Activated CD4-positive, alpha-beta T cell treated with anti-CD3 and anti-CD28 coated beads, Interleukin-2, amount 10 ng/mL, durations not matched to agents 24 days and 14 days (primary cell): ENCODE measurements around the gene GFM1. TPM values are rescaled to one million over a fixed set of nuclear protein-coding genes. Genes with fewer than 3 reads are reported as not detected.

ENCODE experiments used
- DNase-seq: peaks from one replicate; pipeline ENCODE4 v3.0.0; 2022
- H3K27ac Mint-ChIP-seq: one replicate; pipeline ENCODE4 v1.8.0; 2022; ENCODE audit warnings: mild to moderate bottlenecking, mixed read lengths
- H3K27me3 Mint-ChIP-seq: one replicate; pipeline ENCODE4 v1.8.0; 2022; ENCODE audit warnings: mixed read lengths
- H3K36me3 Mint-ChIP-seq: one replicate; pipeline ENCODE4 v1.8.0; 2022; ENCODE audit warnings: low read depth, mild to moderate bottlenecking, mixed read lengths
- H3K4me1 Mint-ChIP-seq: one replicate; pipeline ENCODE4 v1.8.0; 2021; ENCODE audit warnings: mixed read lengths
- H3K4me3 Mint-ChIP-seq: one replicate; pipeline ENCODE4 v1.8.0; 2022; ENCODE audit warnings: mild to moderate bottlenecking, moderate library complexity, mixed read lengths
- H3K9me3 Mint-ChIP-seq: one replicate; pipeline ENCODE4 v1.8.0; 2021; ENCODE audit warnings: mixed read lengths
- intact Hi-C: fragments of 100-400 bp; cut with micrococcal nuclease; formaldehyde crosslinking; loops from one replicate; pipeline ENCODE4 v1.15.1; 2023
- total RNA-seq: library from RNA; stranded (reverse); gene quantifications from 2 replicates; pipeline ENCODE4 v1.2.3, GENCODE V29; 2022

The GFM1 gene
- total RNA-seq, 1 donor from 2014 or later = 73.4 TPM

DNA sequence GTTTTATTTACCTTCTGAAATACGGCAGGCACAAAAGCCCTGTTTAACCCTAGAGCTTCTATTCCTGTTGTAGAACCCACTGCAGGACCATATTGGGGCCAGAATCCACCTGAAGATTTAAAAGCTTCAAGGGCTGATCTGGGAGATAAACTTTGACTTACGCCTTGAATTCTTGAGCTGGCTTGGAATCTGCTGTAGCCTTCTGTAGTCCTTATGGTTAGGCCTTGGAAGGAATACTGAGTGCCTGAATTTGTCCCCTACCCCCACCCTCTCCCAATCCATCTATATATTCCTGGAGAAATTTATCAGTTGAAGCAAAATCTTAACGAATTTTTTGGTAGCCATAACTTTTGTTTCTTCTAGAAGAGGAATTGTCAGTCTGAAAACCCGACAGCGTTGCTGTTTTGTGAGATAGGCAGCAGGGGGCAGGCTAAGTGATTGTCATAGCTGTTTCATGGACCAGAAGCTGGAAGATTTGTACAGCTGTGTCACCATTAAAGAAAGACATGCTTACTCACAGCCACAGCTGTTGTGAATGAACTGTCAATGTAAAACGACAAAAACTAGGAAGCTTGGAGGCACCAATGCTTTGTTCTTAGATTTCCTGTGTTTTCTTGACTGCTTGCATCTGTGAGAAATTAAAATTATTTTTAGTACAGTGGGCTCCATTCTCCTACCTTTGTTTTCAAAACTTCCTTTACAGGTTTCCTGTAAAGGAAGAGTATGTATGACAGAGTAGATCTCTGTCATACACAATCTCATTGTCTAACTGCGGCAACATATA lies 15.3 kb downstream of the GFM1 start:
- H3K27me3 Mint-ChIP-seq = no peaks in the 10 kb centered on the region
- no peak overlapping the region for H3K4me3 Mint-ChIP-seq
- peak; percentile 86 for DNase-seq
- intact Hi-C loops = loop anchor here (1.0 kb wide), 1 partner anchor 132 kb away; no protein-coding TSS in a partner anchor
- no peaks in the 10 kb centered on the region for H3K9me3 Mint-ChIP-seq
- H3K36me3 Mint-ChIP-seq = peaks cover 48% of the 10 kb centered on the region
- peaks cover 6% of the 10 kb centered on the region for H3K4me1 Mint-ChIP-seq
- H3K27ac Mint-ChIP-seq = no peak overlapping the region

DNA sequence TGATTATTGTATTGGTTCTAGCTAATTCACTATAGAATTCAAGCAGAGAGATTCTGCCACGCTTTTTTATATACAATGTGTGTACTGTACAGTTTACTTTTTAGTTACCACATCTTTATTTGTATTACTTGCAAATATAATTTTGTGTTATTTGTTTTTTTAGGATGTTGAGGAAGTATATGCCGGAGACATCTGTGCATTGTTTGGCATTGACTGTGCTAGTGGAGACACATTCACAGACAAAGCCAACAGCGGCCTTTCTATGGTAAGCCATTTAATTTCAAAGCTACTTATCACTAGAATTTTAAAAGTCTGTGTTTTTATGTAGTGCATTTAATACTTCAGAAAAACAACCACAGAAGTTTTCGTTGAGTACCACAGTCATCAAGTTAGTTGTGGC lies 16.4 kb downstream of the GFM1 start:
- DNase-seq = no peak
- Mint-ChIP-seq H3K27ac (no peak overlapping the region), H3K27me3 (no peaks in the 10 kb centered on the region), H3K4me1 (peaks cover 6% of the 10 kb centered on the region), H3K4me3 (no peak overlapping the region), H3K36me3 (peaks cover 53% of the 10 kb centered on the region), H3K9me3 (no peaks in the 10 kb centered on the region)
- intact Hi-C loops = no loop called here

DNA sequence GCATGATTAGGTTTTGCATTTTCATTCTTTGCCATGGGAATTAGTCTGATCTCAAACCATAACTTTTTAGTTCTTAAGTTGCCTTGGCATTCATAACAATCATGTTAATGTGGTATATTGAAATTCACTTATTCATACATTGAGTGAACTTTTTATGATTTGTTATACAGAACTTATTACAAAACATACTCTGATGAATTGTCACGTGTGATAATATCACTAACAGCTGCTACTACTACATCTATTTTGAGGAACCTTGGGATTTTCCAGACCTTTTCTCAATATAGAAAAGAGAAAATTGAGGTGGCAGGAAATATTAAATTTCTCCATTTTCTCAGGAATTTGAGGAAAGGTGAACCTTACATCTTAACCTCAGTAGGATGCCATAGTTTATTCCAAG lies 18.9 kb downstream of the GFM1 start:
- no peaks in the 10 kb centered on the region for H3K27me3 Mint-ChIP-seq
- peaks cover 57% of the 10 kb centered on the region for H3K36me3 Mint-ChIP-seq
- H3K4me3 Mint-ChIP-seq = no peak overlapping the region
- no peak overlapping the region for H3K27ac Mint-ChIP-seq
- peaks cover 6% of the 10 kb centered on the region for H3K4me1 Mint-ChIP-seq
- DNase-seq = no peak
- intact Hi-C loops = no loop called here
- H3K9me3 Mint-ChIP-seq = no peaks in the 10 kb centered on the region

DNA sequence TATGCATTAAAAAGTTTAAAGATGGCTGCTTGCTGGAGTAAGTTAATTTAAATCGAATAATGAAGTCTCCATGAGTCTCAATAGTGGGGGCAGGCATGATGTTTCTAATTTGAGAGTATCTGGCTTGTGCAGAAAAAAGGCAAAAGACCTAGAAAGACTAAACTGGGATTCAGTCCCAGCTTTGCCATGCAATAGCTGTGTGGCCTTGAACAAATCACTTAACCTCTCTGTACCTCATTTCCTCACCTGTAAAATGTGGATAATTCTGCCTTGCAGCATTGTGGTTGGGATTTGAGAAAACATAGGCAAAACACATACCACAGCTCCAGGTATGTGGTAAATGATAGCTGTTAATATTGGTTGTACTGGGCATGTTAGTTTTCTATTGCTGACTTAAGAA lies 19.5 kb downstream of the GFM1 start:
- Mint-ChIP-seq H3K27ac (no peak overlapping the region), H3K9me3 (no peaks in the 10 kb centered on the region), H3K4me1 (peaks cover 3% of the 10 kb centered on the region), H3K4me3 (no peak overlapping the region), H3K36me3 (peaks cover 60% of the 10 kb centered on the region), H3K27me3 (no peaks in the 10 kb centered on the region)
- DNase-seq = peak; percentile 46
- intact Hi-C loops = no loop called here

DNA sequence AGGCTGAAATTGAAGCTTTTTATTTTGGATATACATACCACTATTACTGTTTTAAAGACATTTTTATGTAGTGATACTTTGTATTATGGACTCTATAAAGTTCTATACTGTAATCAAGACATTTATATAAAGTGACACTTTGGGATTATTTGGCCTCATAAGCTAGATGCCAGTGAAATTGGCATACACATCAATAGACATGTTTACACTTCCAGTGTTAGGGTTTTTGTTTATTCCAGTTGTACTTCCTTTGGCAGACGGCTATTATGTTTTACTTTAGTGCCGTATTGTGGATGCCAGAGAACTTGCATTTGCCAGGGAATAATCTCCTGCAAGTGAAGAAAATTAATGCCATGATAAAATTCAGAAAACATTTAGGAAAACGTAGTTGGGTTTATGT lies 22.1 kb downstream of the GFM1 start:
- Mint-ChIP-seq H3K27ac (no peak overlapping the region), H3K4me3 (no peak overlapping the region), H3K27me3 (no peaks in the 10 kb centered on the region), H3K9me3 (no peaks in the 10 kb centered on the region), H3K4me1 (peaks cover 11% of the 10 kb centered on the region), H3K36me3 (peaks cover 63% of the 10 kb centered on the region)
- DNase-seq = no peak
- intact Hi-C loops = no loop called here

DNA sequence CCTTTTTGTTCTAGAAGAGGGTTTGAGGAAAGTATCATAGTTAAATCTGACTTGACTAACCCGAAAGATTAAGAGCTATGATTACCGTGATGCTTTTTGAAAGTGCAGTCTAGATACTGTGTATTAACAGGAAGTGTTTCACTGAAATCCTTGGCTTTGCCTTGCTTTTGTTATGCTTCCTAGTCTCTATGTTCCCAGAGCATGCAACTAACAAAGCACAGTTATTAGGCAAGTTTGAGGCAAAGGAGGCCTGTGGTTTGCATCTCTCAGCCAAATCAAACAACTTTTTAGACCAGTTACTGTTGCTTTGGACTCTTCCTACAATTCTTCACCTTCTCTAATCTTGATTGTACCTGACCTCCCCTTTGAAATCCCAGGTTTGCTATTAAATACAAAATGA lies 24.2 kb downstream of the GFM1 start:
- H3K27me3 Mint-ChIP-seq = no peaks in the 10 kb centered on the region
- H3K4me1 Mint-ChIP-seq = peaks cover 24% of the 10 kb centered on the region
- no peak overlapping the region for H3K27ac Mint-ChIP-seq
- DNase-seq = no peak
- H3K36me3 Mint-ChIP-seq = peaks cover 60% of the 10 kb centered on the region
- intact Hi-C loops = no loop called here
- H3K4me3 Mint-ChIP-seq = no peak overlapping the region
- no peaks in the 10 kb centered on the region for H3K9me3 Mint-ChIP-seq

DNA sequence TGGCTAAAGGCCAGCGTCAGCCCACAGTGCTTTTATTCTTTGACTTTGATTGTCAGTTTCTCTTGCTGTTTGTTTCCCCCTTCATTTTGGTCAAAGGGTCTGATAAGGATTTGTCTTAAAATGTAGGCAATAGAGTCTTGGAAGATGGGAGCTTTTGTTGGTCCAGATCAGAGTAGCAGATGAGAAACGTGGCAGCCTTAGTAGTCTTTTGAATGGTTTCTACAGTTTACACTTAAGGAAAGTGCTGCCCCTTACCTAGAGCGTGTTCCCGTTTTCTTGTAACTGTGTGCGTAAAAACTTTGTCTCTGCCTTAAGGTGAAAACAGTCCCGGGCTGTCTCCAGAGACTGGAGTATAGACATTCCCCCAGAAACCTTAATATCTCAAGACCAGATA lies 27.5 kb downstream of the GFM1 start:
- Mint-ChIP-seq H3K4me1 (peaks cover 24% of the 10 kb centered on the region), H3K27me3 (no peaks in the 10 kb centered on the region), H3K36me3 (peaks cover 39% of the 10 kb centered on the region), H3K4me3 (peak overlapping the region; percentile 96), H3K27ac (peak overlapping the region; percentile 95), H3K9me3 (no peaks in the 10 kb centered on the region)
- DNase-seq = peak; percentile 58
- intact Hi-C loops = loop anchor here (1.0 to 5.0 kb wide), 2 partner anchors 60 to 119 kb away; partner anchors contain the start of gene RARRES1

DNA sequence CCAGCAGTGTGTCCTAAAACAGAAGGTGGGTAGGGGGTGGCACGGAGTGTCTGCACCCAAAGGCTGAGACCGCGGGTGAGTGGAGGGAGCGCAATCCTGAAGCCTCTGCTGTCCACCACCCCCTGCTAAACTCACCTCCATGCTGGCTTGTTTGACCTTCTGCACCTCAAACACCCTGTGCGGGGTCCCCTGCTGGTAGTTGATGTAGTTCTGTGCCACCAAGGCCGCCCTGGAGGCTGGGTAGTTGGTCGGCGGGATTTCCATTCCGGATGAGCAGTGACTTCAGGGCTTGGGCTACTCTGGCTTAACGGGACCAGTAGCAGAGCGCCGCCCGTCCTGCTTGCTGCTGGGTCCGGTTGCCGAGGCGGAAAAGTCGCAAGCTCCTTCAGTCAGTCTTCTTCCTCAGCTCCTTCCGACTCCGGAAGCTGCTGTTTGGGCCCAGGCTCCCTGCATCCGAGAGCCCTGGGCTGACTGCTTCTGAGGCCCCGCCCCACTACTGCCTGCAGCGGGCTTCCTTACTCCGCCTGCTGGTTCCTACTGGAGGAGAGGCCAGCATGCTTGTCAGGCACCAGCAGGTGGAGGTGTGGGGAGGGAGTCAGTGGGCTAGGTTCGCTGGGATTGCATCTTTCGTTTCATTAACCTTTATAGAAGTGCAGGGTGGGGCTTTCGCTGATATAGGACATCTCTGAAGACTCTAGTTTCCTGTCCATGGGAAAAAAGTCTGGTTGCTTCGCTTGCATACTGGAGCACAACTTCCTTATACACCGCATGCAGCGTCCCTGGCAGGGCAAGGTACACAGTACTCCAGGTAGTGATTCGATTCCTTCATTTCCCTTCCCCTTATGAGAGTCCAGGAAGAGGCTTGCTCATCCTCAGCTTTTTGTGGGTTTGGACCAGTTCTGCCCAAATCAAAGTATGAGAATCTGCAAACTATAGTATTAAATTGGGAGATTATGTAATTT lies 28.2 kb downstream of the GFM1 start, which contains the start of gene LXN:
Gene LXN (minus strand): TSS at position 434 of the 962 bp plus-strand sequence. CDS start 170 bp downstream, at position 264.
- no peaks in the 10 kb centered on the region for H3K9me3 Mint-ChIP-seq
- peak within 1 kb of the TSS; percentile 96 for H3K4me3 Mint-ChIP-seq
- H3K36me3 Mint-ChIP-seq = peaks cover 37% of the 10 kb centered on the region
- no peaks in the 10 kb centered on the region for H3K27me3 Mint-ChIP-seq
- intact Hi-C loops = loop anchor here (1.0 to 5.0 kb wide), 2 partner anchors 60 to 119 kb away; partner anchors contain the start of gene RARRES1
- peak within 1 kb of the TSS; percentile 95 for H3K27ac Mint-ChIP-seq
- peak; percentile 94 for DNase-seq
- peaks cover 24% of the 10 kb centered on the region for H3K4me1 Mint-ChIP-seq

DNA sequence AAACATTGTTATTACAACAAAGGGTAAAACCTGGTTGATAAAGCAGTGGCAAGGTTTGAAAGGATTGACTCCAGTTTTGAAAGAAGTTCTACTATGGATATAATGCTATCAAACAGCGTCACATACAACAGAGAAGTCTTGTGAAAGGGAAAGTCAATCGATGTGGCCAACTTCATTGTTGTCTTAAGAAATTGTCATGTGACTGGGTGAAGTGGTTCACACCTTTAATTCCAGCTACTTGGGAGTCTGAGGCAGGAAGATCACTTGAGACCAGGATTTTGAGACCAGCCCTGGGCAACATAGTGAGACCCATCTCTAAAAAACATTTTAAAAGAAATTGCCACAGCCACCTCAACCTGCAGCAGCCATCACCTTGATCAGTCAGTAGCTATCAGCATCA lies 34.4 kb downstream of the GFM1 start:
- Mint-ChIP-seq H3K9me3 (no peaks in the 10 kb centered on the region), H3K4me3 (no peak overlapping the region), H3K4me1 (no peaks in the 10 kb centered on the region), H3K27me3 (no peaks in the 10 kb centered on the region), H3K36me3 (peaks cover 20% of the 10 kb centered on the region), H3K27ac (no peak overlapping the region)
- DNase-seq = no peak
- intact Hi-C loops = no loop called here

DNA sequence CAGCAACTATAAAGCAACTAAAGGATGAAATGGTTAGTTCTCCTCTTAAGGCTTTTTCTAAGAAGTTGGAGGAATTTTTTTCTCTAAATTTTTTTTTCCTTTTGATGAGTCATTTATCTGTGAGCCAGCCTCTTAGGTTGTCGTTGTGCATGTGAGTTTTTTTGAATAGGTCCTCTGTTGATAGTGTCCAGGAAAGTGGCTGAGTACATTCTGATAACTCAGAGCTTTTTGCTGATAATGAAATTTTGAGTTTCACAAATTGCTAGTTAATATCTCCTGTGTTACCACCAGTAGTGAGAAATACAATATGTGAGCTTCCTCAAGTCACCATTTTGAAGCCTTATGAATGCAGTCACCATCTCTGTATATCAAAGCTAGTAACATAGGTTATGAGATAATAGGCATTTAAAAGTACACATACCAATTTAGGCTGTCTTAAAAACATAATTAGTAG lies 35.2 kb downstream of the GFM1 start:
- intact Hi-C loops = no loop called here
- Mint-ChIP-seq H3K4me1 (no peaks in the 10 kb centered on the region), H3K36me3 (peaks cover 24% of the 10 kb centered on the region)

DNA sequence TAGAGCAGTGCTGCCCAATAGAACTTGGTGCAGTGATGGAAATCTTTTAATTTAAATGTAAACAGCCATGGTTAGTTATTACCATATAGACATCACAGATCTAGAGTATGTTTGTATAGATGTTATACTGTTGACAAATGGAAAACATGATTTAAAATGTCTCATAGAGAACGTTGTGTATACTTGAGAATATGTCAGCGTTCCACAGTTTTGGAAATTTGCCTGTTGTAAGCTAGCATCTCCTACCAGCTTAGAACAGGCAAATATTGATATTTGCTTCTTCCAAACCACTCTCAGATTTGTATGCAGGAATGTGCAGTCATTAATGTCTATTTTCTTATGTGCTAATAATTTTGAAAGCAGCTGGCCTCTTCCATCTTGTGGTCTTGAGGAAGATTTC lies 36.5 kb downstream of the GFM1 start:
- Mint-ChIP-seq H3K36me3 (peaks cover 27% of the 10 kb centered on the region), H3K27ac (no peak overlapping the region), H3K4me1 (no peaks in the 10 kb centered on the region), H3K9me3 (no peaks in the 10 kb centered on the region), H3K4me3 (no peak overlapping the region), H3K27me3 (no peaks in the 10 kb centered on the region)
- intact Hi-C loops = no loop called here
- DNase-seq = no peak

More for the DNA sequence above, 35.2 kb downstream of the GFM1 start:
- H3K27me3 Mint-ChIP-seq = no peaks in the 10 kb centered on the region
- no peak overlapping the region for H3K4me3 Mint-ChIP-seq
- DNase-seq = no peak
- H3K9me3 Mint-ChIP-seq = no peaks in the 10 kb centered on the region
- no peak overlapping the region for H3K27ac Mint-ChIP-seq

DNA sequence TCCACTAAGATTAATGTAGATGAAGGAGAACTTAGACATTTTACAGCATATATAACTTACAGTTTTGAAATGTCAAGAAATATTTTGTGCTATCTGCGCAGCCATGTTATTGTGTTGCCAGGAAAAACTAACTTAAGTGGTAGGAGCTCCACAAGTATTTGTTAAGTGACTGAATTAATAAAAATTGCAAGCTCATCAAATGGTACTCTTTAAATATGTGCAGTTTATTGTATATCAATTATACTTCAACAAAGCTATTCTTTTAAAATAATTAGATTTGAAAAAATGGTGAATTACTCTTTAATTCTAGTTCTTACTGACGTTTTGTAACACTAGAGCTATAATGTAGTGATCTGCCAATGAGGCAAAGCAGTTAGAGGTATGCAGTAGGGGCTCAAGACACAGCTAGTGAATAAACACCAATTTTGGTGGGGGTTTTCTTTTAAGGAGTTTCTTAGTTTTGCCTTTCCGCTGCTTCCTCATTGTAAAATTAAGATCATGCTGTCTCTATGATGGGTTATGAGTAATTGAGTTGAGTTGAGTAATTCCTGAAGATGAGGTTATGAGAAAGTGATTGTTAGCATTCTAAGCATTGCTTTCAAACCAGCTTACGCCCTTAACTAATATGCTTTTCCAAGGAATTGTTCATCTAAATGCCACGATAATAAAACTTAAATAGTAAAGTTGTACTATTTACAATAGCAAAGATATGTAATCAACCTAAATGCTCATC lies 39.1 kb downstream of the GFM1 start:
- Mint-ChIP-seq H3K36me3 (peaks cover 25% of the 10 kb centered on the region), H3K4me1 (peaks cover 1% of the 10 kb centered on the region), H3K9me3 (no peaks in the 10 kb centered on the region), H3K27ac (no peak overlapping the region), H3K27me3 (no peaks in the 10 kb centered on the region), H3K4me3 (no peak overlapping the region)
- no peak for DNase-seq
- intact Hi-C loops = no loop called here

DNA sequence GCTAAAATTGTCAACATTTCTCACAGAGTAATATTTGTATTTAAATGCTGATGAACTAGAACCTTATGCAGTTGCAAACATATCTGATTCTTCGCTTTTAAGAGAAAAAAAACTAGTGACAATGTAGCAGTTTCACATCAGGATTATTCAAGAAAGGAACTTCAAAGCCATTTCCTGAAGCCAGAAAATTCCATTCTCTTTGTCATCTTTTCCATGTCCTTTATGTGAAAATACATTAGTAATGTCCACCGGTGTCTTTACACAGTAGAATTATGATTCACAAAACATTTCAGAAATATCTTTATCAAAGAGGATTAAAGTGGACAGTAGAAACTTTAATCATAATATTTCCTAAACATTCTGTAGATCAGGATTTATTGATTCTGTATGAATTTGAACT lies 40.8 kb downstream of the GFM1 start:
- peaks cover 23% of the 10 kb centered on the region for H3K36me3 Mint-ChIP-seq
- no peak for DNase-seq
- no peaks in the 10 kb centered on the region for H3K9me3 Mint-ChIP-seq

More for the DNA sequence above, 40.8 kb downstream of the GFM1 start:
- Mint-ChIP-seq H3K27me3 (no peaks in the 10 kb centered on the region), H3K4me1 (peaks cover 1% of the 10 kb centered on the region), H3K4me3 (no peak overlapping the region), H3K27ac (no peak overlapping the region)
- intact Hi-C loops = no loop called here
